HCT116 (cell line): ENCODE data around the gene RPL10. TPM values are rescaled to one million over a fixed set of nuclear protein-coding genes. Genes with fewer than 3 reads are reported as not detected.

Experiments used
- microRNA-seq: library from miRNA; unstranded; fragments of <30 nt; microRNA quantifications from one replicate; pipeline ENCODE4, GENCODE V29; 2016; ENCODE audit warnings: borderline number of aligned reads
- total RNA-seq: library from RNA; stranded (reverse); gene quantifications from one replicate; pipeline ENCODE4 v1.2.1, GENCODE V29; 2021; ENCODE audit not compliant: unreplicated experiment
- TF ChIP-seq, protein P1 (sequence below): IDR thresholded peaks from 2 replicates; pipeline ENCODE4 v1.6.1; 2011; ENCODE audit warnings: mild to moderate bottlenecking, low read length, moderate library complexity; ENCODE audit not compliant: insufficient replicate concordance; ENCODE audit errors: extremely low read depth

The RPL10 gene
- total RNA-seq, 1 experiment from 2014 or later = 3,069 TPM

DNA sequence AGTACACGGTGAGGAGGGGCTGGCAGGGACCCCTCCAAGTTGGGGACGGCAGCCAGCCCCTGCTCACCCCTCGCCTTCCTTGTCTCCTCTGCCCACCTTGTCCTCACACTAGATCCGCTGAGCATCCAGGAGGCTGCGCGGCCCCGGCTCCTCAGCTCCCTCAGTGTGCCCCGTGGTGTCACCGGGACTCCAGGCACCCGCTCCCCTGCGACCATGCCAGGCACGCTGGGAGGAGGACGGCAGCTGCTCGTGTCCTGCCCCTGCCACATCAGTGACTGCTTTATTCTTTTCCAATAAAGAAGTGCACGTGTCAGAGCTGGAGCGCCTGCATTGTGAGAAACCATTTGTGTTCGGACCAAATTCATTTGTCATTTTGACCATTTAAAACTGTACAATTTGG is 52.1 kb downstream of the RPL10 start (continued):
- TF ChIP-seq, protein P1, sequence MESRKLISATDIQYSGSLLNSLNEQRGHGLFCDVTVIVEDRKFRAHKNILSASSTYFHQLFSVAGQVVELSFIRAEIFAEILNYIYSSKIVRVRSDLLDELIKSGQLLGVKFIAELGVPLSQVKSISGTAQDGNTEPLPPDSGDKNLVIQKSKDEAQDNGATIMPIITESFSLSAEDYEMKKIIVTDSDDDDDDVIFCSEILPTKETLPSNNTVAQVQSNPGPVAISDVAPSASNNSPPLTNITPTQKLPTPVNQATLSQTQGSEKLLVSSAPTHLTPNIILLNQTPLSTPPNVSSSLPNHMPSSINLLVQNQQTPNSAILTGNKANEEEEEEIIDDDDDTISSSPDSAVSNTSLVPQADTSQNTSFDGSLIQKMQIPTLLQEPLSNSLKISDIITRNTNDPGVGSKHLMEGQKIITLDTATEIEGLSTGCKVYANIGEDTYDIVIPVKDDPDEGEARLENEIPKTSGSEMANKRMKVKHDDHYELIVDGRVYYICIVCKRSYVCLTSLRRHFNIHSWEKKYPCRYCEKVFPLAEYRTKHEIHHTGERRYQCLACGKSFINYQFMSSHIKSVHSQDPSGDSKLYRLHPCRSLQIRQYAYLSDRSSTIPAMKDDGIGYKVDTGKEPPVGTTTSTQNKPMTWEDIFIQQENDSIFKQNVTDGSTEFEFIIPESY = no peak

Small RNA genes within 50 kb of the gene (microRNA-seq; reads per million reads assigned to microRNA genes)
- gene MIR6858 = not detected

Other genes starting within 250 kb of the RPL10 start
- gene OPN1MW, start 215.8 kb upstream of the RPL10 start, total RNA-seq = not detected
- not detected for gene OPN1MW2, start 178.6 kb upstream of the RPL10 start, total RNA-seq
- gene OPN1MW3, start 140.8 kb upstream of the RPL10 start, total RNA-seq = not detected
- not detected for gene TEX28, start 103.3 kb upstream of the RPL10 start, total RNA-seq
- gene TKTL1, start 102.6 kb upstream of the RPL10 start, total RNA-seq = 0.34 TPM
- gene FLNA, start 23.7 kb upstream of the RPL10 start, total RNA-seq = 546 TPM
- 102 TPM for gene EMD, start 19.1 kb upstream of the RPL10 start, total RNA-seq
- gene DNASE1L1, start 10.9 kb downstream of the RPL10 start, total RNA-seq = 16.5 TPM
- gene TAFAZZIN, start 13.2 kb downstream of the RPL10 start, total RNA-seq = 28.0 TPM
- gene ATP6AP1, start 30.3 kb downstream of the RPL10 start, total RNA-seq = 53.4 TPM
- 122 TPM for gene GDI1, start 38.8 kb downstream of the RPL10 start, total RNA-seq
- gene FAM50A, start 45.8 kb downstream of the RPL10 start, total RNA-seq = 46.5 TPM
- 89.3 TPM for gene PLXNA3, start 59.9 kb downstream of the RPL10 start, total RNA-seq
- gene LAGE3, start 80.9 kb downstream of the RPL10 start, total RNA-seq = 42.8 TPM
- gene UBL4A, start 88.2 kb downstream of the RPL10 start, total RNA-seq = 37.4 TPM
- gene SLC10A3, start 92.3 kb downstream of the RPL10 start, total RNA-seq = 16.2 TPM
- 15.6 TPM for gene FAM3A, start 117.9 kb downstream of the RPL10 start, total RNA-seq
- gene G6PD, start 148.5 kb downstream of the RPL10 start, total RNA-seq = 109 TPM
- gene IKBKG, start 149.2 kb downstream of the RPL10 start, total RNA-seq = 24.0 TPM
- not detected for gene CTAG1A, start 186.8 kb downstream of the RPL10 start, total RNA-seq
- not detected for gene CTAG1B, start 220.9 kb downstream of the RPL10 start, total RNA-seq